ENCODE data around the gene VKORC1.

GRCh38 chr16:31128711-31129567, 34.3 kb upstream of the VKORC1 start:
- TF ChIP-seq CTCF (IDR thresholded peaks at IDR 0.05; ENCODE audit: poor library complexity) (no peak), EZH2 (IDR thresholded peaks at IDR 0.05; ENCODE audit: borderline replicate concordance) (no peak), EZH2phosphoT487 (IDR thresholded peaks at IDR 0.05; ENCODE audit: low read depth, severe bottlenecking, unreplicated experiment) (no peak)
